Sigmoid colon (tissue), 7 donors: ENCODE measurements around the gene ALDH3B2. TPM values are rescaled to one million over a fixed set of nuclear protein-coding genes. Genes with fewer than 3 reads are reported as not detected.

Experiments used
- DNase-seq: peaks from one replicate; pipeline ENCODE4 v3.0.0-alpha.2; 2019
- H3K27ac ChIP-seq, 4 donors: fragments of 200-600 bp; sonication (generic); one replicate each; pipeline ENCODE4 v1.5.1; 2016 to 2019; ENCODE audit warnings: mild to moderate bottlenecking in 1 of 4
- H3K27me3 ChIP-seq, 3 donors: fragments of 200-600 bp; sonication (generic); one replicate each; pipeline ENCODE4 v1.5.1; 2019; ENCODE audit warnings: mild to moderate bottlenecking in 1 of 3
- H3K36me3 ChIP-seq, 4 donors: fragments of 200-600 bp; sonication (generic); one replicate each; pipeline ENCODE4 v1.5.1; 2016 to 2019
- H3K4me1 ChIP-seq, 4 donors: fragments of 200-600 bp; sonication (generic); one replicate each; pipeline ENCODE4 v1.5.1; 2017 to 2019
- H3K4me3 ChIP-seq, 4 donors: fragments of 200-600 bp; sonication (generic); one replicate each; pipeline ENCODE4 v1.5.1; 2017 to 2019; ENCODE audit warnings: mild to moderate bottlenecking in 2 of 4, moderate library complexity in 1 of 4
- H3K9me3 ChIP-seq, 4 donors: fragments of 200-600 bp in 3 of 4; sonication (generic) in 3 of 4; one replicate each; pipeline versions ENCODE4 v1.5.1 to v1.6.1; 2013 to 2019
- EP300 ChIP-seq, 4 donors: sonication (generic); formaldehyde crosslinking; IDR thresholded peaks; one replicate each; pipeline ENCODE4 v1.6.1; 2017; ENCODE audit warnings: antibody characterized with exemption in 4 of 4
- POLR2A ChIP-seq, 2 donors: fragments of 450-650 bp; IDR thresholded peaks; one replicate each; pipeline ENCODE4 v1.6.1; 2016; ENCODE audit warnings: antibody characterized with exemption in 2 of 2, mild to moderate bottlenecking in 2 of 2, moderate library complexity in 2 of 2
- POLR2AphosphoS5 ChIP-seq, 4 donors: sonication (generic); formaldehyde crosslinking; IDR thresholded peaks; one replicate each; pipeline ENCODE4 v1.6.1; 2017; ENCODE audit warnings: antibody characterized with exemption in 4 of 4
- WGBS, 2 donors: extraction: QIAGEN DNeasy Blood & Tissue Kit; methylation state at CpG; one replicate each; pipeline ENCODE4 v1.1.7; 2013; 5-methylcytosine and 5-hydroxymethylcytosine counted together
- intact Hi-C: fragments of 100-400 bp; cut with DNase I; formaldehyde crosslinking; loops from one replicate; pipeline ENCODE4 v1.15.1; 2023
- polyA plus RNA-seq, 3 donors: library from polyadenylated mRNA; stranded (reverse); fragments of 200-250 nt; gene quantifications; one replicate each; pipeline ENCODE4 v1.2.3, GENCODE V29; 2013
- total RNA-seq, 4 donors: library from RNA; depleted of rRNA; stranded (reverse); fragments of >200 nt; gene quantifications; one replicate each; pipeline ENCODE4 v1.1.0, GENCODE V29; 2016
- TF ChIP-seq, protein P1 (sequence below), 4 experiments: fragments of 450-650 bp in 3 of 4; fragments of 200-600 bp in 1 of 4; IDR thresholded peaks; one replicate each; pipeline ENCODE4 v1.5.1; 2016 to 2019; ENCODE audit warnings: antibody characterized with exemption in 4 of 4, mild to moderate bottlenecking in 3 of 4, moderate library complexity in 2 of 4
- donor health status: healthy with polysubstance abuse.
- donor health status: Bipolar disorder and iron deficiency.
- donor health status: healthy.

The ALDH3B2 gene
- total and polyA plus RNA-seq, 7 donors, result 0.38 TPM; not detected in 6

DNA sequence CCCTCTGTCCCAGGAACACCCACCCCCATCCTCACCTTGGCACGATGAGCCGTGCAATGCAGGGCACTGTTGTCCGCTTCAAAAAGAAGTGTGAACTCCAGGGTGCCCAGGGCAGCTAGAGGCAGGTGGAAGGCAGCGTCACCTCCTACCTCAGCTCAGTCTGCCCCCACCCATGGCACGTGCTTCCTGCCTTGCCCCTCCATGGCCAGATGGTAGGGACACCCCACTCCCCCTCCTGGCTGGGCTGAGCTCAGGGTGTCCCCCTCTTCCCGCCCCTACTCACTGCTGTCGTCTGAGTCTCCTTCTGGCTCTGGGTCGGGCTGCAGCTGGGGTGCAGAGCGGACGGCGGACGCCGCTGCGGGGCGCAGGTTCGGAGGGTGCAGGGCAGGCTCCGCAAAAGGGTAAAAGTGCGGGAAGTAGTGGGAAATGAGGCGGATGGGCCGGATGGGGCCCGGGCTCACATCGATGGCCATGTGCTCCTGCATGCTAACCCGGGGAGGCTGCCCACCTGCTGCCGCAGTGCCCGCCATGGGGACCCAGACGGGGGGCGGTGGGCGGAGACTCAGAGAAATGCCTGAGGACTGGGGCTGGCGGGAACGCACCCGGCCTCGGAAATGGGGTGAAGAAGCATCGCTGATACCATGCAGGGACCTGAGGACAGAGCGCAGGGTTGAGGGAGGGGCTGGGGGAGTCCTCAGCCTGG lies 58.5 kb downstream of the ALDH3B2 start:
- TF ChIP-seq POLR2AphosphoS5 (IDR thresholded peaks at IDR 0.05) (no peak), POLR2A (IDR thresholded peaks at IDR 0.05) (no peak), EP300 (IDR thresholded peaks at IDR 0.05) (no peak)
- TF ChIP-seq, protein P1, sequence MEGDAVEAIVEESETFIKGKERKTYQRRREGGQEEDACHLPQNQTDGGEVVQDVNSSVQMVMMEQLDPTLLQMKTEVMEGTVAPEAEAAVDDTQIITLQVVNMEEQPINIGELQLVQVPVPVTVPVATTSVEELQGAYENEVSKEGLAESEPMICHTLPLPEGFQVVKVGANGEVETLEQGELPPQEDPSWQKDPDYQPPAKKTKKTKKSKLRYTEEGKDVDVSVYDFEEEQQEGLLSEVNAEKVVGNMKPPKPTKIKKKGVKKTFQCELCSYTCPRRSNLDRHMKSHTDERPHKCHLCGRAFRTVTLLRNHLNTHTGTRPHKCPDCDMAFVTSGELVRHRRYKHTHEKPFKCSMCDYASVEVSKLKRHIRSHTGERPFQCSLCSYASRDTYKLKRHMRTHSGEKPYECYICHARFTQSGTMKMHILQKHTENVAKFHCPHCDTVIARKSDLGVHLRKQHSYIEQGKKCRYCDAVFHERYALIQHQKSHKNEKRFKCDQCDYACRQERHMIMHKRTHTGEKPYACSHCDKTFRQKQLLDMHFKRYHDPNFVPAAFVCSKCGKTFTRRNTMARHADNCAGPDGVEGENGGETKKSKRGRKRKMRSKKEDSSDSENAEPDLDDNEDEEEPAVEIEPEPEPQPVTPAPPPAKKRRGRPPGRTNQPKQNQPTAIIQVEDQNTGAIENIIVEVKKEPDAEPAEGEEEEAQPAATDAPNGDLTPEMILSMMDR (IDR thresholded peaks at IDR 0.05), result no peak
- intact Hi-C loops, result no loop called here
- WGBS, 2 donors, result 38 to 51% methylated on average over 34 of the region's 34 CpGs
- Histone ChIP-seq H3K9me3 (no peaks in the 10 kb centered on the region), H3K4me3 (no peak overlapping the region), H3K4me1 (peaks cover 0 to 16% (median 11%) of the 10 kb centered on the region in 4 donors), H3K27ac (no peak overlapping the region), H3K36me3 (peaks cover 7 to 25% (median 18%) of the 10 kb centered on the region in 4 donors), H3K27me3 (peaks cover 8 to 26% (median 25%) of the 10 kb centered on the region in 3 donors)
- no peak for DNase-seq

GRCh38 chr11:67614730-67615714 lies 59.4 kb downstream of the ALDH3B2 start:
- TF ChIP-seq, protein P1 (IDR thresholded peaks at IDR 0.05), result peak in 1 of 4 experiments; percentile 21
- TF ChIP-seq EP300 (IDR thresholded peaks at IDR 0.05), result no peak
- Histone ChIP-seq H3K36me3 (peaks cover 13 to 34% (median 26%) of the 10 kb centered on the region in 4 donors), H3K4me3 (peak overlapping the region in 1 of 4 donors; percentile 44), H3K4me1 (peaks cover 0 to 16% (median 11%) of the 10 kb centered on the region in 4 donors), H3K27me3 (peaks cover 8 to 26% (median 25%) of the 10 kb centered on the region in 3 donors), H3K9me3 (no peaks in the 10 kb centered on the region), H3K27ac (peak overlapping the region in 1 of 4 donors; percentile 47)
- intact Hi-C loops, result no loop called here
- DNase-seq, result no peak
- WGBS, 2 donors, result 82 to 88% methylated on average over 18 of the region's 18 CpGs

DNA sequence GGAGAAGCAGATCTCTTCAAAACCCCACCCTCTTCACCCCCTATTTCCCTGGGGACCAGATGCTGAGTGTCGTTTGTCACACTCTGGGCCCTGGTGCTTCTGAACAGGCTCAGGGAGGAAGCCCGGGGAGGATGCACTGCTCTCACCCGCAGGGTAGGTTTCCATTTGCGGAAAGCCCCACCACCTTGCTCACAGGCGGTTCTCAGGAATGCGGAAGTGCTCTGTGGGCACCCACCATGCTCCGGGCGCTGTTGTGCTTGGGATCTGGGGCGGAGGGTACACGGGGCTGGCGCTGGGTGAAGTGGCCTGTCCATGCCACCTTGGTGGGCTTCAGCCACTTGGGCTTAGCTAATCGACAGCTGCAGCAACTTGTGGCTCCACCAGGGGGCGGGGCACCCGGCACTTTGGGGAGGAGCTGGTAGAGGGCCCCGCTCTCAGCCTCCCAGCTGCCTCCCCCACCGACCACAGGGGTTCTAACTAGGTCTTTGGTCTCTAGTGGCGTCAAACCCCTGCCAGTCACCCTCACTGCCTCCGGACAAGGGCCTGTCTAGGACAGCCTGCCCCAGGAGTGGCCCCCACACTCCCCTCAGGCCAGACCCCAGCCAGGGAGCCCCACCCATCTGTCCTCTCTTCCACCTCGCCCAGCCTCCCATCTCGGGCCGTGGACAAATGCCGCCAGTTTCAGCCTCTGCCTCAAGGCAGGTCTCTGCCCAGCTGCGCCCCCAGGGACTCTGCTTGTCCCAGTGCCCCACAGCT lies 60.3 kb downstream of the ALDH3B2 start:
- DNase-seq, result peak; percentile 79
- Histone ChIP-seq H3K36me3 (peaks cover 18 to 42% (median 28%) of the 10 kb centered on the region in 4 donors), H3K4me3 (peak overlapping the region; percentile 1 to 49 (median 38)), H3K4me1 (peaks cover 0 to 16% (median 11%) of the 10 kb centered on the region in 4 donors), H3K27ac (peak overlapping the region; percentile 40 to 47 (median 46)), H3K27me3 (peaks cover 8 to 26% (median 25%) of the 10 kb centered on the region in 3 donors), H3K9me3 (no peaks in the 10 kb centered on the region)
- intact Hi-C loops, result no loop called here
- TF ChIP-seq, protein P1 (IDR thresholded peaks at IDR 0.05), result peak; percentile 10 to 69 (median 48)
- peak in 1 of 4 donors; percentile 23 for TF ChIP-seq POLR2AphosphoS5 (IDR thresholded peaks at IDR 0.05)
- TF ChIP-seq POLR2A (IDR thresholded peaks at IDR 0.05), result no peak
- no peak for TF ChIP-seq EP300 (IDR thresholded peaks at IDR 0.05)
- WGBS, 2 donors, result 12% methylated on average over 23 of the region's 23 CpGs

- intact Hi-C loops, result no loop called here
- WGBS, 2 donors, result 83 to 85% methylated on average over 17 of the region's 17 CpGs
- Histone ChIP-seq H3K4me3 (peak overlapping the region in 3 of 4 donors; percentile 31 to 49 (median 44)), H3K9me3 (no peaks in the 10 kb centered on the region), H3K27ac (peak overlapping the region in 3 of 4 donors; percentile 40 to 47 (median 45)), H3K36me3 (peaks cover 20 to 49% (median 30%) of the 10 kb centered on the region in 4 donors), H3K4me1 (peaks cover 0 to 16% (median 12%) of the 10 kb centered on the region in 4 donors), H3K27me3 (peaks cover 8 to 26% (median 25%) of the 10 kb centered on the region in 3 donors)
- no peak for DNase-seq
- TF ChIP-seq, protein P1 (IDR thresholded peaks at IDR 0.05), result no peak
- TF ChIP-seq POLR2A (IDR thresholded peaks at IDR 0.05), result no peak
- TF ChIP-seq POLR2AphosphoS5 (IDR thresholded peaks at IDR 0.05), result no peak
- no peak for TF ChIP-seq EP300 (IDR thresholded peaks at IDR 0.05)
These were observed 61.0 kb downstream of the ALDH3B2 start for GRCh38 chr11:67613313-67613959.
